HG03175 (cell line): Measurements from ENCODE around the gene SDK1.
"Not testable (repeated sequence)": the region's sequence is repeated elsewhere in the genome, so short reads cannot be mapped to it uniquely, and the experiment has no call there.

Experiments
- ATAC-seq: cut with Tn5 transposase; IDR thresholded peaks from one replicate; pipeline ENCODE4 v1.9.1; 2021; ENCODE audit warnings: mild to moderate bottlenecking, moderate library complexity; ENCODE audit not compliant: unreplicated experiment

The SDK1 gene

GRCh38 chr7:4225881-4226523 lies 925.0 kb downstream of the SDK1 start:
- no peak for ATAC-seq

GRCh38 chr7:4226524-4226882 lies 925.5 kb downstream of the SDK1 start:
- no peak for ATAC-seq

- no peak for ATAC-seq
Measured at GRCh38 chr7:4227105-4228010, 926.3 kb downstream of the SDK1 start.

GRCh38 chr7:4230352-4230751 lies 929.3 kb downstream of the SDK1 start:
- no peak for ATAC-seq

GRCh38 chr7:4233146-4233545 lies 932.1 kb downstream of the SDK1 start:
- no peak for ATAC-seq

- ATAC-seq = no peak
Measured at GRCh38 chr7:4233621-4234497, 932.8 kb downstream of the SDK1 start.

GRCh38 chr7:4234498-4234855 lies 933.4 kb downstream of the SDK1 start:
- no peak for ATAC-seq

- ATAC-seq = no peak
Measured at GRCh38 chr7:4234886-4235285, 933.8 kb downstream of the SDK1 start.

GRCh38 chr7:4235596-4235995 lies 934.5 kb downstream of the SDK1 start:
- no peak for ATAC-seq

- ATAC-seq = no peak
Measured at GRCh38 chr7:4236389-4236788, 935.3 kb downstream of the SDK1 start.

GRCh38 chr7:4236873-4237272 lies 935.8 kb downstream of the SDK1 start:
- ATAC-seq = not testable (repeated sequence)

- no peak for ATAC-seq
Measured at GRCh38 chr7:4237296-4238235, 936.5 kb downstream of the SDK1 start.

GRCh38 chr7:4238861-4239260 lies 937.8 kb downstream of the SDK1 start:
- no peak for ATAC-seq

- no peak for ATAC-seq
Measured at GRCh38 chr7:4240042-4240441, 939.0 kb downstream of the SDK1 start.

- ATAC-seq = no peak
Measured at GRCh38 chr7:4240520-4241303, 939.7 kb downstream of the SDK1 start.

GRCh38 chr7:4241304-4241612 lies 940.2 kb downstream of the SDK1 start:
- ATAC-seq = no peak

GRCh38 chr7:4241791-4242190 lies 940.7 kb downstream of the SDK1 start:
- ATAC-seq = no peak

GRCh38 chr7:4242706-4243105 lies 941.7 kb downstream of the SDK1 start:
- no peak for ATAC-seq

GRCh38 chr7:4244041-4244440 lies 943.0 kb downstream of the SDK1 start:
- no peak for ATAC-seq

GRCh38 chr7:4244635-4245034 lies 943.6 kb downstream of the SDK1 start:
- no peak for ATAC-seq
